NCI-H748 treated with DMSO at 0.1 percent for 48 hours (cell line): ENCODE data around the gene ALDH3B1.
A peak's percentile ranks its signal among the peaks of the same experiment; 100 is the strongest.

Experiments used
- DNase-seq: peaks from one replicate; lab custom pipeline; 2025; lab: John Stamatoyannopoulos, UW

Gene ALDH3B1

DNA sequence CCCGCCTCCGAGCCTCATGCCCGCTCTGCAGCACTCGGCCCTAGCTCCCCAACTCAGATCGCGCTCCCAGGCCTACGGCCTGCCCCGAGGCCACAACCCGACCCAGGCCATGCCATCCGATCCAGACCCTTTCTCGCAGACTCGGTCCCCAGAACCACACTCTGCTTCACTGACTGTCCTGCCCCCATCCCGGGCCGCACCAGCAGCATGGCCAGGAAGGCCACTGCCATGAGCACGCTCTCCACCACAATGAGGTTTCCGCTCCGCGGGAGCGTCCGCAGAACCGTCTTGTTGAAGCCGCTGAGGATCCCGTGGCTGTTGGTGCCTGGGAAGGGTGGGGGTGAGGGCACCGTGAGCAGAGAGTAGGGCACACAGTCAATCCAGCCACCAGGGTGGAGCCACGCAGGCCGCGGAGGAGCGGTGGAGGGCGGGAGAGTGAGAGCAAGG, 12.6 kb upstream of the ALDH3B1 start:
- DNase-seq: no peak

DNA sequence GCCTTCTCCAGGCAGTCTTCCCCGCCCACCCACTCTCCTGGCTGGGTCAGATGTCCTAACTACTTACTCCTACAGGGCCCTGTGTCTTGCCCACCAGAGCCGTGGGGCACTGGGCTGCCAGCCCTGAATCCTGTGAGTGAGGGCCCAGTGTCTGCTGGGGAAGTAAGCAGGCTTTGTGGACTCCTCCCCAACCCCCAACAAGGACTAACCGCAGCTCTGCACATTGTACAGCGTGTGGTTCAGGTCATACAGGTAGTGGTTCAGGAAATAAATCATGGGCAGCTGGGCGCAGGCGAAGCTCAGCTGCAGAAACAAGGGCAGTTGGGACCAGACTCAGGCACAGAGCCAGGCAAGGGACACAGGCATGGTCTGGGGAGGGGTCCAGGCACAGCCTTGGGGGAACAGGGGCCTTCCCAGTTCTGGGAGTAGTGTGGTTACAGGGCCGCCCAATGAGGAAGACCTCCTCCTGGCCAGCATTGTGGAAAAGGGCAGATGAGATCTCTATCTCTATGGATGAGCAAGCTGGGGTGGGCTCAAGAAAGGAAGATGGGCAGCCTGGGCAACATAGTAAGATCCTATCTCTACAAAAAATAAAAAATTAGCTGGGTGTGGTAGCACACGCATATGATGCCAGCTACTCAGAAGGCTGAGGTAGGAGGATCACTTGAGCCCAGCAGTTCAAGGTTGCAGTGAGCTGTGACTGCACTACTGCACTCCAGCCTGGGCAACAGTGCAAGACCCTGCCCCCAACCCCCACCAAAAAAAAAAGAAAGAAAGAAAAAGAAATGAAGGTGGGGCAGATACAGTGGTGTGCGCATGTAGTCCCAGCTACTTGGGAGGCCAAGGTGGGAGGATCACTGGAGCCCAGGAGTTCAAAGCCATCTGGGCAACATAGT, 11.7 kb upstream of the ALDH3B1 start:
- DNase-seq: no peak

DNA sequence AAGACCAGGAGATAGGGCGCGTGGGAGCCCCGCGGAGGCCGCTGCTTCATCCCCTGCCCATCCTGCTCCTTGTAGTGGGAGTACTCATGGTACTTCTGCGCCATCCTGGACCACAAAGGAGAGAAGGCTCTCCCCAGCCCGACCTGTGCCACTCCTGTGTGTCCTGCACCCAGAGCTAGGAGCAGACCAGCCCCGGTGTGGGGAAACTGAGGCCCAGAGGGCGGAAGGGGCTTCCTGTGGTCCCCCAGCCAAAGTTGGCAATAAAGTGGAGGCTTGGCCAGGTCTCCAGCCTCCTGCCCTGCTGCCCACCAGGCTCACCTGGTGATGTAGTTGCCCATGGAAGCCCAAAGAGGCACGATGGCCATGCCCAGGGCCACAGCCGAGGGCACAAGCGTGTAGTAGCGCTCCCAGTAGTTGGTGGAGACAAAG, 10.9 kb upstream of the ALDH3B1 start:
- DNase-seq: no peak

DNA sequence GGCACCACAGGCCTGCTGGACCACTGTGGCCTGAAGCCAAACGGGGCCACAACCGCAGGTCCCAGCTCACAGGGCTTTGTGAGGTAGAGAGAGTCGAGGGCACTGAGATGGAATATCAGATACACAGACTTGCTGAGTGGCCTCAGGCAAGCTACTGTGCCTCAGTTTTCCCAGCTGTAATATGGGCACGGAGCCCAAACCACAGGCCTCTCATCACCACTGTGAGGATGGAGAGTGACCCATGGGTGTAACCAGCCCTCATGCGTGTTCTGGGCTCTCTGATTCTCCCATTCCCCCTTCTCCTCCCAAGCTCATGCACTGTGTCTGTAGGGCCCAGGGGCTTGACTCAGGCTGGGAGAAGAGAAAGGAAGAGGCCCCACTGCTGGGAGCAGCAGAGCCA, 10.4 kb upstream of the ALDH3B1 start:
- no peak for DNase-seq

GRCh38 chr11:68002575-68002937, 7.6 kb upstream of the ALDH3B1 start:
- no peak for DNase-seq

DNA sequence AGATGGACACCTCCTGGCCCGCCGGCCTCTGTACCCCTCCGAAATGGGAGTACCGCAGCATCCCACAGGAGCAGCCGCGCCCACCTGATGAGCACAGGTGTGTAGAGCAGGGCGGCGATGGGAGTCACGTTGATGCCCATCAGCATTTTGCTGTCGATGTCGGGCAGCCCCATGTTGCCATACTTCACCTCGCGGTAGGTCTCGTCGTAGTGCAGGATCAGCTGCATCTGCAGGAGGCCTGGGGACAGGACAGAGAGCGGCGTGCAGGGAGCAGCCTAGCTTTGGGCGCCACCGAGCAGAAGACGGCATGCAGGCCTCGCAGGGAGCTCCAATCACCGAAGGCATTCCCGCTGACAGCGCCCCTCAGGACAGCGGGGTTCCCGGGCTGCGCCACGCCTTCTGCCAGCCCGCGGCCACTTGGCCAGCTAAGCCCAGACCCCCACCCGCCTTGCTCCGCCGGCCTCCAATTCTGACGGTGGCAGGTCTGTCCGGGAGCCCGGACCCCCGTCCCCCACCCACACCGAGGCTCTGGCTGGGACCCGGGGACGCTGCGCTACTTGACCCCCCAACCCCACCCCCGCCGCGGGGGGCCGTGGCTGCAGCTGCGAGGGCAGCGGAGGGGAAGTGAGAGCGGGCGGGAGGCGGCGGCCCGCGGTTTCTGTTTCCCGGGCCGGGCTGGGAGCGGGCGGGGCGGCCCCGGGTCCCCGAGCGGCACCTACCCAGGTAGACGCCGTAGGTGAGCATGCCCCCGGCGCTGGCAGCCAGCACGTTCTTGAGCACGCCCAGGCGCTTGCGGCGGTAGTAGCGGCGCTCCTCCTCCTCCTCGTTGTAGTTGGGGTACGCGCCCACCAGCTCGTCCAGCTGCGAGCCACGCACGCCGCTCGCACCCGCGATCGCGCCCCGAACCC, 6.9 kb upstream of the ALDH3B1 start:
- DNase-seq: peak; percentile 14

GRCh38 chr11:68003846-68004550, 6.1 kb upstream of the ALDH3B1 start, which contains the start of gene UNC93B1:
Gene UNC93B1, minus strand, starts transcription at chr11:68004097. Its CDS starts 54 bp downstream, at chr11:68004043.
- peak; percentile 38 for DNase-seq

DNA sequence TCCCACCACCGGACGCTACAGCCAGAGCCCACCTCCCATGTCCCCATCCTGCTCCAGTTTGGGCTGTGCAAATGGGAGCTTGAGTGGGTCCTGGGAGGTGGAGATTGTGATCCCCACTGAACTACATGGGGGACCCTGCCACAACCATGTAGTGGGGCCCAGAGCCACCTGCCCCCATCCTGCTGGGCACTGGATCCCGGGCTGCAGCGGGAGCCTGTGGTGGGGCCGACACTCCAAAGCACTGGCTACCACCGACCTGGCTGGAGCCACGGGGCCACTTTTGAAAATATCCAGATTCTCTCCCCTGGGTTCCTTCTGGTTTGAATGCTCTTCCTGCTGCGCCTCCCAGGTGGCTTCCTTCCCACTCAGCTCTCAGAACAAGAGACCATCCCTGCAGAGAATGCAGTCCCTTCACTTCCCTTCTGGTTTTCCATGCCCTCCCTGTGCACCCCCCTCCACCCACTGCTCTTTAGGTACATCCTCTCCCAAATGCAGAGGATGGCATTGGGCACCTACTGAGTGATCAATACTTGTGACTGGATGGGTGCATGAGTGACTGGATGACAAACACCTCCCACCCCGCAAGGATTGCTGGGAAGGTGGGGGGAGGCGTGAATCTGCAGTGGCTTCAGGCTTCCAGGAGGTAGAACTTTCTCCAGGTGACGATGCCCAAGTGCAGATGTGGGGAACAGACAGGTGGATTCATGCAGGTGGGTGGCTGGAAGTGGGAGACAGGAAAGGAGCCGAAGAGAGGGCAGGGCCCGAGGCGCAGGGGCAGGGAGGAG, 5.4 kb upstream of the ALDH3B1 start:
- no peak for DNase-seq

GRCh38 chr11:68006606-68007166, 3.4 kb upstream of the ALDH3B1 start:
- DNase-seq: no peak

DNA sequence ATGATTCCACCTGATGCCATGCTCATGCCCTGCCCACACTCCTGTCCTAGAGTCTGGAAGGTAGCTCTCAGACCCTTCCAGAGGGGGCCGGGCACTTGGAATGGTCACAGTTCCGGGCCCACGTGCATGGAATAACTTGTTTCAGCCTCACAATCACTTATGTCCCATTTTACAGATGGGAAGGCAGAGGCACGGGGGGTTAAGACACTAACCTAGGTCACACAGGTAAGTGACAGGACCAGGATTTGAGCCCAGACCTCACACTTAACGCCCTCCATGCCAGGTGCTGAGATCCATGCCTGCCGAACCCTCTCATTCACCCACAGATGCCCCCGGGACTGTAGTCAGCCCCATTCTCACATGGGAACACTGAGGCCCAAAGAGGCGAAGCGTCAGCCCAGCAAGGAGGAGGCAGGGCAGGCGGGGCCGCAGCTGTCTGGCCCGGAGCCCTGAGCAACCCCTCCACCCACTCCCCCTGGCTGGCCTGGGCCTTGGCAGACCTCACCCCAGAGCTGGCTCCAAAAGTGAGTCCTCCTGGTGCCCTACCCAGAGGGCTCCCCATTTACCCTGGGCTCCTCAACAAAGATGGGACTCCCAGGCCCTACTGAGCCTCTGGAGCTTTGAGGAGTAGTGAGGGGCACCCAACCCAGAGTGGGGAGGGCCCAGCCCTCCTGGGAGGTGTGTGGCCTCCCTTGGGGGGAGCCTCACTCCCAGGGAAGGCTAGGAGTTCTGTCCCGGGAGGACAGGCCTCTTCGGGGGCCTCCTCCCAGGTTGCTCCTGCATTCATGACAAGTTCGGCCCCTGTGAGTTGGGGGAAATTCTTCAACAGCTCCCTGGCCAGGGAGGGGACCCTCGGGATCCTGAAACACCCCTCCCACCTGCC, 2.4 kb upstream of the ALDH3B1 start:
- DNase-seq: no peak

DNA sequence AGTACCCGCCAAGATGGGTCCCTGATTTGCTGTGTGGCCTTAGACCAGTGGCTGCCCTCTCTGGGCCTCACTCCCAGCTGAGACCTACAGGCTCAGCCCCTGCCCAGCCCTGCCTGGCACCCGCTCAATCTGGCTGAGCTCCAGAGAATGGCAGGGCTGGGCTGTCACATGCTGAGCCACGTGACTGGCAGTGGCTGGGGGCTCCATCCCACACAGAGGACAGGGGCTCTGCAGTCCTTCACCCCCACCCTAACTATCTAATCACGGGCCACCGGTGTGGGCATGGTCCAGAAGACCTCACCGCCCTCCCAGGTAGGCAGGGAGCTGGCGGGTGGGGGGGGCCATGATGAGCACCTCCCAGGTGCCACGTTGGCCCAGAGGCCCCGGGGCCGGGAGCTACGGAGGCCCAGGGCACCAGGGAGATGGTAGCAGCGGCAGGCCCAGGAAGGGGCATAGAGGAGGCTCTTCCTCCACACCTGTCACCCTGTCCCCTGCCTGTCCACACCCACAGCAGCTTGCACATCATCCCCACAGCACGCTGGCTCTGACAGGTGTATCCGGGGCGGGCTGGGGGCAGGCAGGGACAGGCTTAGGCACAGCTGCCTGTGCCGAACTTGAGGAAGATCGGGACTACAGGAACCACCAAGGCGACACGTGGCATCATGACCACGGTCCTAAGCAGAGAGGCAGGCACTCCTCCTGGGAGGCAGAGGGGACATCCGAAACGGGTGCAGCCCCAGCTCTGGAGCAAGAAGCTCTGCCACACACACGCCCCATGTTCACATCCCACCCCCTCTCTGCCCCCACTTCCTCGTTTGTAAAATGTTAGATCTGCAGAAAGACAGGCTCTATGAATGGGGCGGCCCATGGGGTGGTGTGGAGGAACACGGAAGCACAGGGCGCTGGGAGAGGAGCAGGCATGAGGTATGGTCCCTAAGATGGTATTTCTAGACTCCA, 1.5 kb upstream of the ALDH3B1 start:
- DNase-seq: no peak

DNA sequence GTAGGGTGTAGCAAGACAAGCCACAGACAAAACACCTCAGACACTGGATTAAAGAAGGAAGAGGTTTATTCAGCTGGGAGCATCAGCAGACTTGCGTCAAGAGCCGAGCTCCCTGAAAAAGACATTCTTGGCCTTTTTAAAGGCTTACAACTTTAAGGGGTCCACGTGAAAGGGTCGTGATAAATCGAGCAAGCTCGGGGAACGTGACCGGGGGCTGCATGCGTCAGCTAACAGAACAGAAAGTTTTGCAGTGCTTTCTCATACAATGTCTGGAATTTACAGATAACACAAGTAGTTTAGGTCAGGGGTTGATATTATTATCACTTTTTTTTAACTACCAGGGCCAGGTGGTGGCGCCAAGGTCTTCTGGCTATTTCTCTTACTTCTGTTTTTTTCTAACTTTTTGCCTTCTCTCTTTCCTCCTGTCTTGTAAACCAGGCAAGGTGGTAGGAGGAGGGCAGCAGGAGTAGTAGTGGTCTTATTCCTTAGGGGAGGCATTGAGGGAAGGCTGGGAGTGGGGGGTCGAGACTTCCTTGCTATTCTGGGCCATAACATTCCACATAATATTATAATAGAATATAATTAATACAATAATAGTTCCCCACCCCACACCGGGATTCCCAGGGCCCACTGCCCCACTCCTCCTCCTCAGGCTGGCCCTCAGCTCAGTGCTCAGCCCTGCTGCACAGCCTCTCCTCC, 587 bp upstream of the ALDH3B1 start:
- DNase-seq: no peak

DNA sequence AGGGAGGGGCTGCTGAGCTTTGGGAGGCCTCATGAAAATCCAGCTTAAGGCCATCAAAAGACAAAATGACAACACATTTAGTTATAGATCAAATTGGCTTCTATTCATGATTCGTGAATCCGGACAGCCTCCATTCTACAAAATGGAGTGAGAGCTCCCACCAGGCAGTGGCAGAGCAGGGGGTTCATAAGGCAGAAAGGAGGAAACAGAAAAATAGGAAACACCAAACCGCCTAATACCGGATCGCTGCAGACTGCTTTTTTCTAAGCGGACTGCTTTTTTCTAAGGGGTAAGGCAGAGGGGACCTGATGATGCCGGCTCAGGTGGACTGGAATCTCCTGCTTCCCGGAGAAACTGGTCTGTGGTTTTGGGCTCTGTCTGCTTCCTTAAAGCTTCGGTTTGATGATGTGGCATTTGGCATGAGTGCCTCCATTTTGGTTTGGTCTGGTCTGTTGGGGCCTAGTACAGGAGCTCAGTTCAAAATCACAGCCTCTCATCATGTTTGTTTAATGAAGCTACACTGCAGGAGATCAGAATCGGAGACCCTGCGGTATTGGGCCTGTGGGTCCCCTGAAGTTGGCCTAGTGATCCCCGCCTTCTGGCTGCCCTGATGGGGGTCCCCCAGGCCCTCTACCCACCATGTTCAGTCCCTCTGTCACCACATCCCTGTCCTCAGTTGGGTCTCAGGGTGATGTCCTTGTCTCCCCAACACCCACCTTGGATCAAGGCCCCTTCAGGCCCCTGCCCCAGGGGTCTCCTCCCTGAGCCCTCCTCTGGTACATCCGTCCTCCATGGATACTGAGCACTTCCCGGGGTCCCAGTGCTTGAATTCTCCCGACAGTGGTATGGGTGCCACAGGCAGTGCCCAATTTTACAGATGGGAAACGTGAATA, 1.2 kb downstream of the ALDH3B1 start:
- DNase-seq: no peak

DNA sequence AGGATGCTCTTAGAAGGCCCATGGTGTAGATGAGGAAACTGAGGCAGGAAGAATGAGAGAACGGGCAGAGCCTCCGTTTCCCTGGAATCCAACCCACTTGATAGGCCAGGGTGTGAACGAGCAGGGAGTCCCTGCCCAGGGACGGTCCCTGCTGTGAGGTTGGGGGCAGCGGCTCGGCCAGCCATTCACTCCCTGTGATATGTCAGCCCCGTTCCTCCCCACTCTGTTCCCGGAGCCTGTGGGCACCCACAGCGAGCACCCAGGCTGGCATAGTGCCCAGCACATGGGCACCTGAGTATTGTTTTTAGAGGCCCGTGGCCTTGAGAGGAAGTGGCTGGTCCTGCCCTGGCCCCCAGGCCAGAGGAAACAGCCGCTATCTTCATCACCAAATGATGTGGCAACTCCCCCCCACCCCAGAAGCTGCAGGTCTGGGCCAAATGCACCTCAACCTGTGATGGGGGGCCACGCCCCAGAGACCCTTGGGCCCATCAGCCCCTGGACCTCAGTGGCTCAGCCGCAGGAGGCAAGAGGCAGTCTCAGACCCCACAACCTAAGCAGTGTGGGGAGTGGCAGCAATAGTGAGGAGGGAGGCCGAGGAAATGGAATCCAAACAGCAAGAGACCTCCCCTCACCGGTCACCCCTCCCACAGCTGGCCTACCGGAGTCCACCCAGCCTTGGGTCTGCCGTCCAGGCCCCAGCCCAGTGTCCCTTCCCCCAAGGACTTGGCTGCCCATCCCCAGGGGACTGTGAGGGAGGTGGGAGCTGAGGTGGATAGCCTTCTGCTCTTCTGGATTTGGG, 2.1 kb downstream of the ALDH3B1 start:
- DNase-seq: no peak

DNA sequence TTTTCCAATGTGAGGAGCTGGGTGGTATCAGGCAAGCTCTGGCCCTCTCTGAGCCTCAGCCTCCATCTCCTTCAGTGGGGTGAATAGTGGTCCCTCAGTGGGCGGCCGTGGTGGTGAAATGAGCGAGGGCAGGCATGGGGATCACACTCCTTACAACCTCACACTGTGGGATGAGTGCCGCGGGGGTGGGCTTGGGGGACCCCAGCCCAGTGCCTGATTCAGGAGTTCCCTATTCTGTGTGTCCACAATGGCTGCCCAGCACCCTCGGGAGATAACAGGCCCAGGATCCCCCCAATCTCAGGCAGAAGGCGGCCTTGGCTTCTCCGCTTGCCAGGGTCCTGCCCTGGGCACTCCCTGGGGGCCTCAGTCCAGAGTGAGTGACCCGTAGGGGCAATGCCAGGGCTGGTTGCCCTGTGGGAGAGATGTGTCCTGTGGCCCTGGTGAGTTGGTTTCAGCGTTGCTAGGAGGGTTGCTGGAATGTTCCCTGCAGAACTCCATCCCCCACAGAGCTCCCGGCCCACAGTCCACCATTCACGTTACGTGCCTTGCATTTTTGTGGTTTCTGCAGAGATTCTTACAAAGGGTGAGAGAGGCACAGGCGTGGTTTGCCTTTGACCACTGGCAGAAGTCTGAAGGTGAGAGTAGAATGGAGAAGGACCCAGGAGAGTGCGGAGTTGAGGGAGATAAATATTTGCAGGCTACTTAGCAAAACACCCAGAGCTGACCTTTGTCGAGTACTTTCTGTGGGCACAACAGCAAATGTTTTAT, 2.9 kb downstream of the ALDH3B1 start:
- DNase-seq: no peak
